Fibroblast of skin of left quadriceps (primary cell): Measurements from ENCODE around the gene MBOAT7.

Experiments
- DNase-seq, 2 experiments: peaks; one replicate each; pipeline ENCODE4 v3.0.0-alpha.2; 2013; ENCODE audit warnings: low read depth in 2 of 2

MBOAT7 gene

DNA sequence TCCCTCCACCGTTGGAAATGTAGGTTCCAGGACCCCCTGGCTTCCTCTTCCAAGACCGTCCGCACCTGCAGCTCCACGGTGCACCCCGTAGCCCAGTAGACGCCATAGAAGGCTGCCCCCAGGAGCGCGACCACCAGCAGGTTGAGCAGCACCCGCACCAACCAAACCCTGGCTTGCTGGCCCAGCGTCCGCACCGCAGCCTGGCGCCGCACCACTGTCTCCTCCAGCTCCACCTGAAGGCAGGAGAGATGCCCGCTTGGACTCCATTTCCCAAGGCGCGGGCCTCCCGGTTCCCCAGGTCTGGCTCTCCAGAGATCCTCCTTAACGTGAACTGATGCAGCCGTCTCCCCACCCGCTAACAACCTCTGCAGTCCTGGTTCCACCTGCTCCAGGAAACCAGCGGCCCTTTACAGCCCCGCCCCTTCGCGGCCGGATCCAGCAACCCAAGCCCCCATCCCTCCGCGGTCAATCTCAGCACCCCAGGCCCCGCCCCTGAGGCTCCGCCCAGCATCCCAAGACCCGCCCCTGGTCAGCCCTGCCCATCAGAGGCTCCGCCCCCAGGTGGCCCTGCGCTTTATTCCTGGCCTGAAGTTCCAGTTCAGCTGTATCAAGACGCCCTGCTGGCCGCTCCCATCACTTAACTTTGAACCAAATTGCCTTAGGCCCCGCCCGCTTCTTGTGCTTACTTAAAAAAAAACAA is 24.9 kb downstream of the MBOAT7 start:
- DNase-seq, result no peak

DNA sequence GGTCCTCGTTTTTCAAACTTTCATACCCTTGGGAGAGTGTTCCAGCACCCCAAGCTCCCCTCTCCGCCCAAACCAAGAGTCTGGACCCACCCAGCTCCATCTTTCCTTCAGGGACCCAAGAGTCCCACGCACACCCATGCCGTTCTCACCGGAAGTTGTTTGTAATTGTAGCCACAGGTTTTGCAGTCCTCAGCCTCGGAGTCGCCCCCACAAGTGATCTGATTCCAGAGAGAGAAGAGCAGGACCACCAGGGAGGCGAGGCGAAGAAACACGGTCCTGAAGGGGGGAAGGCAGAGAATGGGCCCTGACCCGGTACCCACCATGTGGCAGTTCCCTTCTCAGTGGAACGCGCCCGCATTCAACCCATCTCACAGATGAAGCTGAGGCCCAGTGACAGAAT is 26.5 kb downstream of the MBOAT7 start:
- no peak for DNase-seq

DNA sequence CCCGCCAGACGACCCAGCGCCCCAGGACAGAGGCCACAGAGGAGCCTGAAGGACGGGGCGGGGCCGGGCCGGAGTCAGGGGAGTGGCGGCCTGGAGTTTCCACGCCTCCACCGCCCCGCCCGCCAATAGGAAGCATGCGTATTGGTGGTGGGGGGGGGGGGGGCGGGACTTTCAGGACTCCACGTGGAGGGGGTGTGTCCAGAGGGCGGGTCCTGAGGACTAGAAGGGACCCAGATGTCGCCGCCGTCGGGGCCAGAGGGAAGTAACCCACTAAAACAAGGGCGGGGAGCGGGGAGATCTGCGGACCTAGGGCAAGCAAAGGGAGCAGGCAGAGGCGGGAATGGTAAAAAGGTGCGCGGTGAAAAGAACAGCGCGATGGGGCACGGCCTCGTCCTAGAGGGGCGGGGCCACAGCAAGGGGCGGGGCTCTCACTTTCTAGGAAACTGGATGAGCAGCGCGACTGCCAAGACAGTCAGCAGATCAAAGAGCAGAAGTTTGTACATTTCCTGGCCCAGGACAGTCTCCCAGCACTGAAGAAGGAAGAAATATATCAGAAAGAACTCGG is 27.1 kb downstream of the MBOAT7 start:
- DNase-seq, result peak; percentile 15 to 16

DNA sequence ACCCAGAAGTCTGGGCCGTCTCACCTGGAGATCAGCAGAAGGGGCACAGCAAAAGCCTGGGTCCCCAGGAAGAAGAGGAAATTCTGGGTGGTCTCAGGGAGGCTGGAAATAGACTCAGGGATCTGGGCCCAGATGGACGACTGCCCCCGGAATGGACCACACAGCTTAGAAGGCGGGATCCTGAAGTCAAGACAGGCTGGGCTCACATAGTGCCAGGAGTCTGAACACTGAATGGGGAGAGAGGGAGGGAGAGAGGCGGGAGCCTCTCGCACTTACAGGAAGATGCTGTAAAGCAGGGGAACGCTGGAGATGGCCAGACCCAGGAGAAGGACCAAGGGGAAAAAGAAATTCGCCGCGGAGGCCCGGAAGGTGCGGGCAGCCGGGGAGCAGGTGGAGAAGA is 28.5 kb downstream of the MBOAT7 start:
- no peak for DNase-seq

DNA sequence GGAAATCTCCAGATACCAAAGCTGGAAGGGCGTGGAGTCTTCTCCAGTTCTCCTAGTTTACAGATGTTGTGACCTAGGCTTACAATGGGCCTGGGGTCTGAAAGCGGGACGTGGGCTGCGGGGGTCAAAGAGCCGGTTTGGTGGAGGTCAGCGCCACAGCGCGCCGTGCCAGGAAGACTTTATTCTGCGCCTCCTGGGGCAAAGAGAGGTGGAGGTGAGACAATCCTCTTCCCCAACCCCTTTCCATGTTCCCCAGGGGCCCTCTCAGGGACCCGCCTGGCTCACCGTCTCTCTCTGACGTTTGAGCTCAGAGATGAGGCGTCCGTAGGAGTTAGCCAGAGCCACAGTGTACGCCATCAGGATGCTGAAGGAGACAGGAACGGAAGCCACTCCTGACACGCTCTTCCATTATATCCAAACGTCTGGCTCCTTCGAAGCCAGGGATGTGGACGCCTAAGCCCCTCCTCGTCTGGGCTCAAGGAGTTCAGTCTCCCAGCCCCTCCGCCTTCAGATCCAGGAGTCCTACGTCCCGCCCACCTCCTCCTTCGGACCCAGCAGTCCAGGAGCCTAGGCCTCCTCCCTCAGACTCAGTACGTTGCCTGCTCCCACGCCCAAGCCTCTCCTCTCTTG is 29.1 kb downstream of the MBOAT7 start:
- DNase-seq, result no peak

DNA sequence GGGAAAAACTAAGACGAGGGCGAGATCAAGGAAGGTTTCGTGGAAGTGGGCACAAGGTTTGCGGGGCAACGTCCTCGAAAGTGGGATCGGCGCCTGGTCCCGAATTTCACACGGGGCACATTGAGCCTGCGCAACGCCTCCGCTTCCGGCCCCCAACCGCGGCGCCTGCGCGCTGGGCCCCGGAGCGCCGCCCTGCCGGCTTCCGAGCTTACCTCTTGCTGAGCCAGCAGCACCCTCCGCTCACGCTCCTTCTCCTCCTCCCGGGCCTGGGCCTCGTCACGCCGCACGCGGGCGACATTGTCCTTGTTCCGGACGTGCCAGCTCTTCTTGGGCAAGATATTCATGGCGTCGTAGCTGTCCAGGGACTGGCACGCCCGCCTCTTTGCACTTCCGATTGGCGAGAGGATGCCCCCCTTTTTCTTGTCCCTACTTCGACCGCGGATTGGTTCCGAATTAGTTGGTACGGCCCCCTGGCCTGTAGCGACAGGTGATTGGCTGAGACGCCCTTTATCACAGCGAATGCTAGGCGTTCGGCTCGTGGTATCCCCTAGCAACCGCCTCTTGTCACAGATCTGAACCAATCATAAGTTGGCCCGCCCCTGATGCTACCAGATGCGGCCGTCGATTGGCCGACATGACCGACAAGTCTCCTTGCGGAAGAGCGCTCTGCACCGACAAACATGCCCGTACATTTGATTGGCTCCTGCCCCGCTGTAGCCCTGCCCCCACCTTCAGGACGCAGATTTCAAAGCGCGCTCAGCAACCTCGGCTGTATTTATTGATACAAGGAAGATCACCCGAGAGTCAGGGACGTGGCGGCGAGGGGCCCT is 29.8 kb downstream of the MBOAT7 start, which contains the start of gene LENG1:
LENG1 (minus strand) TSS at position 370 of the 830 bp plus-strand sequence; CDS start at position 344, 26 bp downstream.
- peak; percentile 100 for DNase-seq

DNA sequence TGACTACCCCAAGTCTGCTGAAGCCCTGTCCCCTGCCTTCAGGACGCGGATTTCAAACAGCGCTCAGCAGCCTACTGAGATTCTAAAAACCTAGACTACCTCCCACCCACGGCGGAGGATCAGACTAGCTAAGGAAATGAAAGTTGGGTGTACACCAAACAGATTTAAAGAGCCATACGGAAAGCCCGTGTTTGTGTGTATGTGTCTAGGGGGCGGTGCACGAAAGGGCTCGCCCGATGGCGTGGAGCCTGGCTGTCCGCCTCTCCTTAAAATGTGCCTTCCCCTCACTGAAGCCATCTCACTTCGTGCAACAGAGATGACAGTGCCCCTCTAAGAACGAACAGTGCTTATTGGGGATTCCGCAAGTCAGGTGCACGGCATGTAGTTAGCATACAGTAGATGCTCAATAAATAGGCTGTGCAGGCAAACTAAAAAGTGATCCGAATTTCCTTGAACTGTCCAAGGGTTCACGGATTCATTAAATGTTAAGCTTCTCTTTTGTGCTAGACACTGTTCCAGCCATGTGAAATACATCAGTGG is 30.5 kb downstream of the MBOAT7 start:
- no peak for DNase-seq

DNA sequence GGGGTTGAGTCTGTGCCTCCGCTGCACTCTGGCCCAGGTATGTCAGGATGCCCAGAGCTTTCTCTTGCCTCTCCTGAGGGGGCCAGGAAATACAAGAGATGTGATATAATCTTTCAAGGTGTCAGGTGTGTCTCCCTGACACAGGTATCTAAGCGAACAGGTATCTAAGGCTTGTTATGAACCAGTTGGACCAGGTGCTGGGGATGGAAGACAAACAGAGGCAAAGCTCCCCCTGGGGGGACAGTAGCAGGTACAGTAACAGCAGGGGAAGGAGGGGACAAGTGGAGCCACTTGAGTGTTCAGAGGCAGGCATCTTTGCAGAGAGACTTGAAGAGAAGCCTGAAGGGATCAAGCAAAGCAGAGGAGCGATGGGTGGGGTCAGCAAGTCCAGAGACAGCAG is 32.4 kb downstream of the MBOAT7 start:
- no peak for DNase-seq

DNA sequence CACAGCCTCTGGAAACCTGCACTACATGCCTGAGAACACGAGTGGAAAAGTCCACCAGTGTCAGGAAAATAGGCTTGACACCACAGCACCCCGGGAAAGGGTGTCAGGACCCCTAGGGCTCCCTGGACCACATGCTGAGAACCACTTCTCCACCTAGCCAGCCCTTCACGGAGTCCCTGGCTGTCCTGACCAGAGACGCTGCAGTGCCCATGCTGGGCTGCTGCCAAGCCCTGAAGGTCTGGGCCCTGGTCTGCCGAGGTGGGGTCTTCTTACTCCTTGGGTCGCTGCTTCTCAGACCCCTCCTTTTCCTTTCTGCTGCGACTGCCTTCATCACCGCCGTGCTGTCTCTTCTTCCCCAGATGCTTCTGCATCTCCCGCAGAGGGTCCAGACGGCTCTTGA is 32.9 kb downstream of the MBOAT7 start:
- DNase-seq, result no peak

DNA sequence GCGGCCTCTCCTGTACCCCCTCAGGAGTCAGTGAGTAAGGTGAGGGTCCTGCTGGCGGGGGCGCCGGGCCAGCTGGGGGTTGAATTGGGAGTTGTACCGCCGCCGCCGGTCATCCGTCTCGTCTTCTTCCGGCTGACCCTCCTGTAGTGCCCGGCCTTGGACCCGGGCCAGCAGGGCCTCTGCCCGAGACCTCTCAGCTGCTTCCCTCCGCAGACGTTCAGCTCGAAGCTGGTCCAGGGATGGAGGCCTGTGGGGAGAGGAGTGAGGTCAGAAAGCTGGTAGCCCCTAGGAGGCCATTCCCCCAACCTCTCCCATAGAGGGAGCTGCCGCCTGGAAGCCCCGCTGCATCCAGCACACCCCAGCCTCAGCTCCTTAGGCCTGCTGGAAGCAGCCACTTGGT is 33.7 kb downstream of the MBOAT7 start:
- DNase-seq, result no peak

DNA sequence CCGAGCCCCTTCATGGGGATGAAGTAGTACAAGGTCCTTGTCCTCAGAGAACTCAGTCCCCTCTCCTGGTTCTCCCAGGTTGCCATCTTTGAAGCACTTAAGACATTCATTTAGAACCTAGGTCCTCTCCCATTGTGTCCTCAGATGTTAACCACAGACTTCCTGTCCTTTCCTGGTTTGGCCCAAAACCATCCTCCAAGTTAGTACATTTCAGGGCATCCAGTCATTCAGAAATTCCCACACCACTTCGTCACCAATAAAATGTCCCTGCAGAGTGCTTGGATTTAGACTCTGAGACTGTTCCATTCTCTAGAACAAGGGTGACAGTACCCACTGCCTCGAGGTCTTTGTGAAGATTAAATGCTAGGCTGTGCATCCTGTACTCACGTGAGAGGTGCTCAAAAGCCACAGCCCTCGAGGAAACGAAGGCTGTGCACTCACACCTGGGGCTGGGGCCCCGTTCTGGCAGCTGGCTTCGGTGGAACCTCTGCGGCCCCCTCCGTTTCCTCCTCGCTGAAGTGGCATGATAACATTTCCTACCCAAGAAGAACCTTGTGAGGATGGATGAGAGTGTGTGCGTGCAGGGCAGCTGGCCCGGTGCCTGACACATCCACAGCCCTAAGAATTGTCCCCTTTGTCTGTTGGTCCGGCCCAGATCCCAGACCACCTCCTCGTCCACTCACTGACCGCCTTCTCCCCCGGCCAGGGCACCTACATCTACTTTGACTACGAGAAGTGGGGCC is 34.6 kb downstream of the MBOAT7 start:
- DNase-seq, result no peak

DNA sequence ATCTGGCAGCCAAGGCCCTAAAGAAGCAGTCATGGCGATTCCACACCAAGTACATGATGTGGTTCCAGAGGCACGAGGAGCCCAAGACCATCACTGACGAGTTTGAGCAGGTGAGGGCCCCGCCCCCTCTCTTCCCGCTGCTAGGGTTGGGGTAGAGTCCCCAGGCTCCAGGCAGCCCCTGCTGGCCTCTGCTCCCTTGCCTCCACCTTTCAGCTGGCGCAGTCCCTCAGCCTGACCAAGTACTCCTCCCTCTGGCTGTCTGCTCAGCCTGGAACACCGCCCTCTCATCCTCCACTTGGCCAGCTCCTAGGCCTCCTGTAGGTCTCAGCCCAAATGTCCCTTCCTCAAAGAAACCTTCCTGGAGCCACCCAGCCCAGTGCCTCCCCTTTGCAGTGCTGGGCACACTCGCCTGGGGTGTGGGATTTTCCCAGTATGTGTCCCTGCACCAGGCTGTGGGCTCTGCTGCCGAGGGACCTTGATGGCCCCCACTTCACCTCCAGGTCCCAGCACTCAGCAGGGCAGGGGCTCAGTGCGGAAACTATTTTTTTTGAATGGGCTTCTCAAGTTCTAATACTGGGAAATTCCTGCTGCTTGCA is 35.6 kb downstream of the MBOAT7 start:
- no peak for DNase-seq

DNA sequence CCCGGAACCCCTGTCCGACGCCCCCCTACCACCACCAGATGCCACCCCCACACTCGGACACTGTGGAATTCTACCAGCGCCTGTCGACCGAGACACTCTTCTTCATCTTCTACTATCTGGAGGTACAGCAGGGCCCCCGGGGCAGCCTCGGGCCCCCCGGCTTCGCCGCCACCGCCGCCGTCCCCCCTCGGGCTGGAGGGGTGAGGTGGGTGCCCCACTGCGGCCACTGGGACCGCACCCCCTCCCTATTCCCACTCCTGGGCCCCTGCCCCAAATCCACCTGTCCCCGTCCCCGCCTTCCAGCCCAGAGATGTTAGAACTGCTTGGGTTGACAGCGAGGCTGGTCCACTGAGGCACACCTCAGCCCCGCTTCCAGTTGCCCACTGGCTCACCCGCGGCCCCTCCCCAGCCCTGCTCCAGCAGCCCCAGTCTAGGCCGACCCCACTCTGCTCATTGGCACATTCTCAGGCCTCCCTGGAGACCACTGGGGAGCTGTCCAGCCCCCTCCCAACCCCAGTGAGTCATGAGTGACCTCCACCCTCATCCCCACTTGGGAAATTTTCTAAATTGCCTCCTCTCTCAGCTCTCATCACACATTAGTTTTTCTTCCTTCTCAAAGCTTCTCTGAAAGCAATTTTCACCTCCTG is 36.4 kb downstream of the MBOAT7 start:
- DNase-seq, result no peak

DNA sequence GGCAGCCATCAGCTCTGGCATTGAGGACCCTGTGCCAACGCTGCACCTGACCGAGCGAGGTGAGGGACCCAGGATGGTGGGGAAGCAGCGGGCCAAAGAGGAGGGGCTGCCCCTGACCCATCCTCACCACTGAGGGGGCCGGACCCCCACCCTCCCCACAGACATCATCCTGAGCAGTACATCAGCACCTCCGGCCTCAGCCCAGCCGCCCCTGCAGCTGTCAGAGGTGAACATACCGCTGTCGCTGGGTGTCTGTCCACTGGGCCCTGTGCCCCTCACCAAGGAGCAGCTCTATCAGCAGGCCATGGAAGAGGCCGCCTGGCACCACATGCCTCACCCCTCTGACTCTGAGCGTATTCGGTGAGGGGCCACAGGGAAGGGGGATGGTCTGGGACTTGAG is 37.1 kb downstream of the MBOAT7 start:
- DNase-seq, result no peak

DNA sequence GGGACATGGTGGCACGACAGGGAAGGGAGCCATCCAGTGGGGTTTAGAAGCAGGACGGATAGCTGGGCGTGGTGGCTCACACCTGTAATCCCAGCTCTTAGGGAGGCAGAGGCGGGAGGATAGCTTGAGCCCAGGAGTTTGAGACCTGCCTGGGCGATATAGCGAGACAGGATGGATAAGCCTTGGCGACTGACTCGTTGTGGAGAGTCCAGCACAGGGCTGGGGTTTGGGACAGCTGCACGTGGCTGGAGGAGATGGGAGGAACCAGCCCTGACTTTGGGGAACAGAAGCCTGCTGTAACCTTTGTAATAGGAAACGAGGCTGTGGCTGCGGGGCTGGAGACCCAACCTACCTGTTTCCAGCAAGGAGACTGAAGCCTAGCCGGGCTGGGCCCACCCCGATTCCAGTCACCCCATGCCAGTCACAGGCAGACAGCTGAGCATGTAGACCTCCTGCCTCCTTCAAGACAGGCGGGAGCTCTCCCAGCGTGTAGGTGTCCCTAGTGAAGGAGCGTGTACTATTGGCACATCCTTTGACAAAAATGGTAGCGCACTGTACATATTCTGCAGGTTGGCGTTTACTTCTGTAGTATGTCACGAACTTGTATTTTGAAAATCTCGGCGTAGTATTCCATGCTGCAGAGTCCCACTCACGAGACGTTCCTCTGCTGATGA is 37.9 kb downstream of the MBOAT7 start:
- DNase-seq, result no peak

DNA sequence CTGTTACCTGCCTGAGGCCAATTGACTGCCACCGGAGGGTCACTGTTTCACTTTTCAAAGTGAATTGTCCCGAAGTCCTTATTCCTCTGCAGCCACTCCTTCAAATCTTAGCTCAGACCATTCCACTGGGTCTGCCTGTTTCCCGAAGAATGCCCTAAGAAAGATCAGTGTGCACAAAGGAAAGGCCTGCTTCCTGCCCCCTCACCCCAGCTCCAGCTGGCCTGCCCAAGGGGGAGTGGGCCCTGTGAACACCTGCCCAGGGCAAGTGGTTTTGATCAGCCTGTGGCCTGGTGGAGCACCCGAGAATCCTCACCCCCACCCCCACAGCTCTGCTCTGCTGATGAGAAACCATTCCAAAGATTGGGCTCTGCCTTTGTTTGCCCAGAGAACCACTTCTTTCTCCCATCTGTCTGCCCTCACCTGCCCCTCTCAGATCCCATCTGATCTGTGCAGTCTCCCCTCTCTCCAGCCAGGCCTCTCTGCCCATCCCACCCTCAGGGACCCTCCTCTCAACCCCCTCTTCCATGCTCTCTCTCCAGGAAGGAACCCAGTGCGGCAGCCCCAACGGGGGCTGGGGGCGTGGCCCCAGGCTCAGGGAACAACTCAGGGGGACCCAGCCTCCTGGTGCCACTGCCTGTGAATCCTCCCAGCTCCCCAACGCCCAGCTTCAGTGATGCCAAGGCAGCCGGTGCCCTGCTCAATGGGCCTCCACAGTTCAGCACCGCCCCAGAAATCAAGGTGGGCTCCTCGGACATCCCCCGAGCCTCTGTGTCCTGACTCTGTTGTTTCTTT is 40.2 kb downstream of the MBOAT7 start:
- DNase-seq, result no peak

DNA sequence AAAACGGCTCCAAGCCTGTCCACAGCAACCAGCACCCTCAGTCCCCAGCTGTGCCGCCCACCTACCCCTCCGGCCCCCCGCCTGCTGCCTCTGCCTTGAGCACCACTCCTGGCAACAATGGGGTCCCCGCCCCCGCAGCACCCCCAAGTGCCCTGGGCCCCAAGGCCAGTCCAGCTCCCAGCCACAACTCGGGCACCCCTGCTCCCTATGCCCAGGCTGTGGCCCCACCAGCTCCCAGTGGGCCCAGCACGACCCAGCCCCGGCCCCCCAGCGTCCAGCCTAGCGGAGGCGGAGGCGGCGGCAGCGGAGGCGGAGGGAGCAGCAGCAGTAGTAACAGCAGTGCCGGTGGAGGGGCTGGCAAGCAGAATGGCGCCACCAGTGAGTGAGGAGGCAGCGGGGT is 41.2 kb downstream of the MBOAT7 start:
- DNase-seq, result no peak

DNA sequence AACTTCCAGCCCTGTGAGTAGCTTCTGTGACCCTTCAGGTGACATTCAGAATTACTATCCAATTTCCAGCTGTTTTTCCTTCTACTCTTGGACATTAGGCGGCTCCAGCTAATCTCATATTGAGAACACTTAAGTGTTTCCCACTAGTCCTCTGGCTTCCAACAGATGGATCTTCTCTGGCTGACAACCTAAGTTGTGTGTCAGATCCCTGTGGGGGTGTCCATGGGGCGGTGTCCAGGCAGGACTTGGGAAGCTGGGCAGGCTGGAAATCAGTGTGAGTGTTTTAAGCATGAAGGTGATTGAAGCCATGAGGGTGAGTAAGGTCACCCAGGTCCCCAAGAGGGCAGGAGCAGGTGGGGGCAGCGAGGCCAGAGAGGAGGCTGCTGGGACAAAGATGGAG is 41.7 kb downstream of the MBOAT7 start:
- no peak for DNase-seq

DNA sequence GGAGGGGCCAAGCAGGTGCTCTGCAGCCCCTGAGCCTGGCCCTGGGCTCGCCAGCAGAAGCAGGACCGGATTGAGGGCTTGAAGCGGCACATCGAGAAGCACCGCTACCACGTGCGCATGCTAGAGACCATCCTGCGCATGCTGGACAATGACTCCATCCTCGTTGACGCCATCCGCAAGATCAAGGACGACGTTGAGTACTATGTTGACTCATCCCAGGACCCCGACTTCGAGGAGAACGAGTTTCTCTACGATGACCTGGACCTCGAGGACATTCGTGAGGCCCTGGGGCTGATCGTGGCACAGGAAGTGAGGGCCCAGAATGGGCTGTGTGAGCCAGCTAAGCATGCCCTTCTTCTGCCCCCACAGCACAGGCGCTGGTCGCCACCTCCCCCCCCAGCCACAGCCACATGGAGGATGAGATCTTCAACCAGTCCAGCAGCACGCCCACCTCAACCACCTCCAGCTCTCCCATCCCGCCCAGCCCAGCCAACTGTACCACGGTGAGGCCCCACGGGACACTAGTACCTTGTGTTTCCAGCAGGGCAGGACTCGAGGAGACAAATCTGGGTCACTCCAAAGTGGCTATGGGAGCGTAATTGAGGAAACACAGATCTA is 43.7 kb downstream of the MBOAT7 start:
- no peak for DNase-seq
